IPS-18a (cell line): ENCODE data around the gene WNT16.

Experiments
- H3K27ac ChIP-seq: one replicate; pipeline ENCODE4 v1.5.1; 2013; ENCODE audit warnings: low read length
- H3K27me3 ChIP-seq: one replicate; pipeline ENCODE4 v1.6.1; 2013; ENCODE audit warnings: mild to moderate bottlenecking, low read length; ENCODE audit not compliant: control insufficient read depth, insufficient read depth
- H3K36me3 ChIP-seq: one replicate; pipeline ENCODE4 v1.6.1; 2013; ENCODE audit warnings: low read depth, low read length; ENCODE audit not compliant: control insufficient read depth
- H3K4me1 ChIP-seq: one replicate; pipeline ENCODE4 v1.6.1; 2013; ENCODE audit warnings: low read depth, low read length; ENCODE audit not compliant: control insufficient read depth
- H3K4me3 ChIP-seq: one replicate; pipeline ENCODE4 v1.5.1; 2013; ENCODE audit warnings: low read length
- H3K9ac ChIP-seq: one replicate; pipeline ENCODE4 v1.6.1; 2013; ENCODE audit warnings: mild to moderate bottlenecking, low read length, moderate library complexity
- H3K9me3 ChIP-seq: one replicate; pipeline ENCODE4 v1.6.1; 2013; ENCODE audit warnings: low read depth, low read length; ENCODE audit not compliant: control insufficient read depth

WNT16 gene

DNA sequence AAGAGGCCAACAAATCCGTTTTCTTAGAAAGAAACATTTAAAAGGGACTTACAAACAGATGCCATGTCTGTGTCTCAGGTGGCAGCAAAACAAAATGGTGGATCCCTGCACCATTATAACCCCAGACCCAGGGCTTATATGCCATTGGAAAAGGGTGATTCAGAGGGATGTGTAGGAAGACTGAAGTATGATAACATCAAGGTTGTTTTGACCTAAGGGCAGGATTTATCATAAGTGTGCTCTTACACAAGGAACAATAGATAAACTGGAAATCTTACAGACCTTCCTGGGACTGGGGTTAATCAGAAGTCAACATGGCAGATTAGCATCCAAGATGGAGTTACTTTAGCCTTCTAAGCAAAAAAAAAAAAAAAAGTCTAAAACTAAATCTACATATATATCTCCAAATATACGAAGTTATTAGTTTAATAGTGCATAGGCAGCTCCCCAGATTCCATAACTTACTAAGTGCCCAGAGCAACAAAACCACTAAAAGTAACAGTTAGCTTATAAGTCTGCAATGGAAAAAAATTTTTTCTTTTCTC is 34.3 kb upstream of the WNT16 start:
- Histone ChIP-seq H3K36me3 (no peaks in the 10 kb centered on the region), H3K9me3 (no peaks in the 10 kb centered on the region), H3K4me3 (no peak overlapping the region), H3K27ac (no peak overlapping the region), H3K9ac (no peak overlapping the region), H3K27me3 (no peaks in the 10 kb centered on the region), H3K4me1 (no peaks in the 10 kb centered on the region)

DNA sequence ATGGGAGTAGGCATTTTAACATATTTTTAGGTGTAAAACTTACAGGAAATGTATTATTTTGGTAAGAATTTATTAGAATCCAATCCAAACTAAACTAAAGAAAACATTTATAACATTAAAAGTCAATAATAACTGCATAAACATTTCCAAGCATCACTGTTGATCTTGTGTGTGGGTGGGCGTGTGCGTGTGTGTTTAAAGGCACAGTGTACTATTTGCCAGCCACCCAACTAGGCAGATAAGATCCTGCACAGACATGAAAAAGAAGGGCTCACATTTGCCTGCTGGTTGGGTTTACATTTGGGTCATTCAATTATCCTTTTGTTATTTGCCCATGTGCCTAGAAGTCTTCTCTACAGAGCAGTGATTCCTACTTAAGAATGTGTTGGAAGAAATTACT is 31.0 kb upstream of the WNT16 start:
- Histone ChIP-seq H3K9ac (no peak overlapping the region), H3K4me1 (no peaks in the 10 kb centered on the region), H3K27ac (no peak overlapping the region), H3K27me3 (no peaks in the 10 kb centered on the region), H3K4me3 (no peak overlapping the region), H3K9me3 (no peaks in the 10 kb centered on the region), H3K36me3 (no peaks in the 10 kb centered on the region)

DNA sequence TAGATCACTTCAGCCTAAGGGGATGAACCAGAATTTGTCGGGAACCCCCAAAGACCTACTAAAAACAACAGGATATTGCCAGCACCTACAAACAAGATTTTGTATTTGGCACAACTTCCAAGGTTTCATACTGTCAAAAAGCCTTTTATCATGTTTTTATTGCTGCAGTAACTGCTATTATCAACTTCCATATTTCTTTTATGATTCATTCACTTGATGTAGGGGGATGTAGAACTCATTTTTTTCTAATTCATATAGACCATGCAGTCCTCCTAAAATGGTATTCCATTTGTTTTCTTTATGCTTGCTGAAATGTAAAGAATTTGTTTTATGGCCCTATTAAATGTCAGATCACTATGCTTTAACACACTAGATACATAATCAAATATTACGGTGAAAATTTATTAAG is 30.0 kb upstream of the WNT16 start:
- no peaks in the 10 kb centered on the region for H3K9me3 ChIP-seq
- no peaks in the 10 kb centered on the region for H3K27me3 ChIP-seq
- no peak overlapping the region for H3K4me3 ChIP-seq
- no peaks in the 10 kb centered on the region for H3K4me1 ChIP-seq
- H3K27ac ChIP-seq = no peak overlapping the region
- H3K36me3 ChIP-seq = no peaks in the 10 kb centered on the region
- no peak overlapping the region for H3K9ac ChIP-seq

DNA sequence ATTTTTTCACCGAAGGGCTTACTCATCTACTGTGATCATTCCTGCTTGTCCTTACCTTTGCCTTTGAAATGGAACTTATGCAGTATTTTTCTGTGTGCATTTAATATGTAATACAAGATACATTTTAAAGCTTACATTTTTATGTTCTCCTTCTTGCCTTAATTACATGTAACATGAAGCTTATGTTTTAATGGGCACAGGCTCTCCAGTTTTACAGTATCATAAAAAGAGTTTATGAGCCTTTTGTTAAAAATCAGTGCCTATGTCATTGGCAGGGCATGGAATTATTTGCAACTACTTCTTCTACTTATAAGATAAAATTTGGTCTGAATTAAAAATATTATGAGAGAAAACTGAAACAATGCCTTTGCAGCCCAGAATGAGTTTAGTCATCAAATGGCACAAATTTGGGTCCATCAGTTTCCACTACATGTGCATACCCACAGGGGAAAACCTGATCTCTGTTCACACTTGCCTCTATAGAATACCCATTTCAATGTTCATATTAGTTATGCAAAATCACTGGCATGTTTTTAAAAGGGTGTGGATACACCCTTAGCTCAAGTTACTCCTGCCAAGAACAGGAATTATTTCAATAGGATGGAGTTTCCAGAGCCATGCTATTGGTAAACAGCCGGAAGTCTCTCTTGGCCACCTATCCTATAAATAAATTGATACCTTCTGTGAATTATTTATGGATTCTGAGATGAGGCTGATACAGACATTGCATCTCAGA is 27.9 kb upstream of the WNT16 start:
- no peaks in the 10 kb centered on the region for H3K36me3 ChIP-seq
- H3K4me3 ChIP-seq = no peak overlapping the region
- H3K9ac ChIP-seq = no peak overlapping the region
- no peak overlapping the region for H3K27ac ChIP-seq
- H3K4me1 ChIP-seq = no peaks in the 10 kb centered on the region
- no peaks in the 10 kb centered on the region for H3K27me3 ChIP-seq
- no peaks in the 10 kb centered on the region for H3K9me3 ChIP-seq

DNA sequence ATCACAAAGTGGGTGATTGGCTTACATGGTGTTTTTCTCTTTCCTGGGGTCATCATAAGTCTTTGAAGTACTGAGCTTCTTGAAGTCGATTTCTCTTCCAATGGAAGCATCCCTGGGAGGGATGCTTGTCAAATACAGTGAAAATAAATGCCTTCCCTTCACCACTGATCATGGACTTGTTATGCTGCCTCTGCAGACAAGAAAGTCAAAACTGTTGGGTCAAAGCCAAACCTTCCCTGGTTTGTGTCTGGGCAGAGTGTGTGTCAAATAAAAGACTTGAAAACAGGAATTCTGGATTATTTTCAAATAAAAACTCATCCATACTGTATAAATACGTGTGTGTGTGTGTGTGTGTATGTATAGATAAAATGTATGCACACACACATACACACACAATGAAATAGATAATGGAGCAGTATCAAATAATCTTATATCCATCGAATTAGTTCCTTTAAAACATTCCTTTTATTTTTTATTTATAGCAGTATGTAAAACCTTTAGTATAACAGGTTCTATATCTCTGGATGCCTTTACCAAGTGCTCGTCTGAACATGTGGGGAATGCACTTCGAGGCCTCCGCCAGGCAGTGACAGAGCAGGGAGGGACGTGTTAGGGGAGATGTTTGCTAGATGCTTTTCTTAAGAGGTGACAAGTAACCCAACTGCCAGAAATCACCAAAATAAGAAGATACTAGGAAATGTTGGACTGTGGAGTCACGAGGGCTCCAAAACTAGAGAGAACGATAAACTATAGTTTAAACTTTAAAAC is 27.2 kb upstream of the WNT16 start:
- no peaks in the 10 kb centered on the region for H3K27me3 ChIP-seq
- H3K4me1 ChIP-seq = no peaks in the 10 kb centered on the region
- H3K9ac ChIP-seq = no peak overlapping the region
- no peak overlapping the region for H3K27ac ChIP-seq
- H3K4me3 ChIP-seq = no peak overlapping the region
- H3K9me3 ChIP-seq = no peaks in the 10 kb centered on the region
- H3K36me3 ChIP-seq = no peaks in the 10 kb centered on the region

DNA sequence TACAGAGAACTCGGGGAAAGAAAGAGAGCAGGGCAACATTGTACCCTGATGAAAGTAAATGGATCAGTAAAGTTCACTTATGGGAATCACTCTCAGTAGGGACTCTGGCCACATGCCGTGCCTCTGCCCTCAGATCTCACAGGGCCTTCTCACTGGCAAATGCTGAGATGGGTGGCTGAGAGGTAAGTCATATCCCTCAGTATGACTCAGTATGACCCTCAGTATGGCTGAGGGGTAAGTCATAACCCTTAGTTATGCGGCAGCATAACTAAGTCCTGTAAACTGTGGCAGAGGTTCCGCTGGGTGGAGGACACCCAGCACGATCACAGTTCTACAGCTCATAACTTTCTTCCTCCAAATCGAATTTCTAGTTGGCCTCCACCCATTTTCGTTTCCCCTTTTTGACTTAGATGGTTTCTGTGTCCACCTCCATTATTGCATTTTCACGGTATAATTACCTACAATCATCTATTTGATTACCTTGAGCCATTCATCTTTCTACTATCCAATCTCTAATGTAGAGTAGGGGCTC is 26.5 kb upstream of the WNT16 start:
- Histone ChIP-seq H3K36me3 (no peaks in the 10 kb centered on the region), H3K4me3 (no peak overlapping the region), H3K27me3 (no peaks in the 10 kb centered on the region), H3K9me3 (no peaks in the 10 kb centered on the region), H3K27ac (no peak overlapping the region), H3K4me1 (no peaks in the 10 kb centered on the region), H3K9ac (no peak overlapping the region)

DNA sequence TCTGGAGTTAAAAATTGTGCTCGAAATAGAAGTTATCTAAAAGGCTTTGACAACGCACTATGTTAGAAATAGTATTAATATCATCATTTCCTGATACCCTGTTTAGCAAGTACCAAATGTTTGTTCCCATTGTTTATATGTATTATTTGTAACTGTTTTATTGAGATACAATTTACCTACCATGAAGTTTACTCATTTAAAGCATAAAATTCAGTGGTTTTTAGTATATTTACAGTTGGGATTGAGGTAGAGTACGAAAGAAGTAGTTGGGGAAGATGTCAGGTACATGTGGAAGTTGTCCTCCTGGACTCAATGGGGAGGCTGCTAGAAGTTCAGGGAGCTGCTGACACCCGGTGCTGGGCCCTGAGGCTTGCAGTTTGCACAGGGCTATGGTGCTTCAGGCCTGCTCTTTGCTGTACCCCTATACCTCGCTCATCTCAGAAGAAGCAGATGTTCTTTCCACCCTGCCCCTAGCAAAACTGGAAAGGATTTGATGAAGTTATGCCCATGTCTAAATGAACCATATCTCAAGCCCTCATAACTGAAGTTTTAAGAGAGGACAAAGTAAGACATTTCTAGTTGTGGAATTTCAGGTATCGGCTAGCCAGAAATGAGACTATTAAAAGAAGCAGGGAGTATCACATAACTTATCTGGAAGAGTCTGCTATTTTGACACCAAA is 25.2 kb upstream of the WNT16 start:
- Histone ChIP-seq H3K4me1 (no peaks in the 10 kb centered on the region), H3K4me3 (no peak overlapping the region), H3K27me3 (no peaks in the 10 kb centered on the region), H3K27ac (no peak overlapping the region), H3K36me3 (no peaks in the 10 kb centered on the region), H3K9me3 (no peaks in the 10 kb centered on the region), H3K9ac (no peak overlapping the region)

DNA sequence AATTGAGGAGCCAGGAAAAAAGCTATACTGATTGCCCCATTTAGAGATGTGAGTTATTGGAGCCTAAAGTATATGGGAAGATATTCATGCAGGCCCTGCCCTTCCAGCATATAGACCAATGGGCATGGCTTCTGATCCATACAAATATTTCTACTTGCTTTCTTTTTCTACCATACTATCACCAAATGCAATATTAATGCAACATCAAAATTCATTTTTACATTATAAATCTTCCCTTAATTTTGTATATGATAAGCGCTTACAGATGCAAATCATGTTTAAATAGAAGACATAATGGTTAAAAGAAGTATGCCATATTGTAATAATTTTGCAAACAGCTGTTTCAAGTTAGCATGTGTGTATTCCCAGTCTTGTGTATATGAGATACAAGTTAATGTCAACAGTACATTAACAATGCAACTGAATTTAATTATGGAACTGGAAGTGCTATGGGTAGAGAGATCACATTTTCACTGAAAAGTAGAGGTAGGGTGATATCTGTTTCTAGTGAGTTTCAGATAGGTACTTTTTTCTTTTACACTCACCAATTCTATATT is 24.6 kb upstream of the WNT16 start:
- Histone ChIP-seq H3K27ac (no peak overlapping the region), H3K9ac (no peak overlapping the region), H3K4me1 (no peaks in the 10 kb centered on the region)

DNA sequence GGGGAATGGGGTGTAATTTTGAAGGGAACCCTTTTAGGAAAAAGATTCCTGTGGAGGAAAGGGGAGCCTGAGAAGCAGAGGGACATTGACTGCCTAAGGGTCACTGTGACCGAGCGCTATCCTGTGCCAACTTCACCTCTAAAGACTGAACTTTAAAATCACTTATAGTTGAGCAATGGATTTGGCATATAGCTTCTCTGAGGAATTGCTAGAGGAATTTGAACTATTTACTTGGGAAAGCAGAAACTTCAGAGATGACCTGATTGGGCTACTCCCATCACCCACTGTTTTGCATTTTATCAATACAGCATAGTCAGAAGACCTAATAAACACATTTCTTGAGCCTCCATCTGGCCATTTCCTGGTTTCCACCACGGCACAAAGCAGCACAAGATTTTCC is 23.7 kb upstream of the WNT16 start:
- no peak overlapping the region for H3K27ac ChIP-seq
- H3K36me3 ChIP-seq = no peaks in the 10 kb centered on the region
- H3K9me3 ChIP-seq = no peaks in the 10 kb centered on the region
- no peaks in the 10 kb centered on the region for H3K27me3 ChIP-seq
- H3K4me1 ChIP-seq = no peaks in the 10 kb centered on the region
- no peak overlapping the region for H3K9ac ChIP-seq
- no peak overlapping the region for H3K4me3 ChIP-seq

More for the DNA sequence above, 24.6 kb upstream of the WNT16 start:
- Histone ChIP-seq H3K4me3 (no peak overlapping the region), H3K36me3 (no peaks in the 10 kb centered on the region), H3K9me3 (no peaks in the 10 kb centered on the region), H3K27me3 (no peaks in the 10 kb centered on the region)

DNA sequence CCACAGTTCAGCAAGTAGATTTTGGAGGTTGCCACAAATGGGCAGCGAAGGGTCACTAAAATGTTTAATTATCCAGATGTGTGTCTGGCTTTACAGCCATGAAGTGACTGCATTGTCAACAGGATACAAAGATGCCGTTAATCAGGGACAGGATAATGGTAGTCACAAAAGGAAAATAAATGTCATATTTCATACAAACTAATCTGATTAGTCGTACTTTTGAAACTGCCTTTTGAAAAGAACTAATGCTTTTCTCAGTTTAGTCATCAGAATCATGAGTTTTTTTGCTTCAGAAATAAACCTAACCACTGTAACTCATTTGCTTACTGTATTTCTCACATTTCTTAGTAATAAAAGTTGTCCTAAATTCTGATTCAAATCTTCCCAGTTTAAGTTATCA is 22.2 kb upstream of the WNT16 start:
- H3K4me3 ChIP-seq = no peak overlapping the region
- H3K9me3 ChIP-seq = no peaks in the 10 kb centered on the region
- no peak overlapping the region for H3K9ac ChIP-seq
- no peaks in the 10 kb centered on the region for H3K36me3 ChIP-seq
- no peaks in the 10 kb centered on the region for H3K4me1 ChIP-seq
- H3K27me3 ChIP-seq = no peaks in the 10 kb centered on the region
- H3K27ac ChIP-seq = no peak overlapping the region

DNA sequence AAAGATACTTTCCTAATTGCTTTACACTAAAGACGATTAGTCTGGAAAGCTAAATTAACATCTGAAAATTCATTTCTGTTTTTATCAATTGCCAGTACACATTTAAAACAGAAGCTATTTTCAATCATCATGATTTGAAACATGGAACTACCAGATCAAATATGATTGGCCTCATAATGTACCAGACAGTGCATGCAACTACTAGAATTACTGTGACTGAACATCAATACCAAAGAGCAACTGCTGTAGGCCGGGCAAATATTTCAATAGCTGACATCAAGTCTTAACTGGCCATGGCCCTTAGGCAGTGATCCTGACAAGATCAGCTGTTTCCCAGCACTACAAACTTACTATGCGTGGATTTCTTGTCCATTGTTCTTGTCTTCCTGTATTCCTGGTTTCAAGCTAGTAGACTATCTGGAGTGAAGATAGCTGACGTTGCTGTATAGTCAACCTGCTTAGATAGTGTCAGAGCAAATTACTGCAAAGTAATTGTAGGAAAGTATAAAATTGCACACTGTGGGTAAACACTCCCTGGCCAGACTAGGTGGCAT is 21.7 kb upstream of the WNT16 start:
- H3K4me3 ChIP-seq = no peak overlapping the region

More for the DNA sequence above, 21.7 kb upstream of the WNT16 start:
- Histone ChIP-seq H3K27me3 (no peaks in the 10 kb centered on the region), H3K9me3 (no peaks in the 10 kb centered on the region), H3K4me1 (no peaks in the 10 kb centered on the region), H3K9ac (no peak overlapping the region), H3K36me3 (no peaks in the 10 kb centered on the region), H3K27ac (no peak overlapping the region)
